Measurements from ENCODE around the gene POLR3G.

DNA sequence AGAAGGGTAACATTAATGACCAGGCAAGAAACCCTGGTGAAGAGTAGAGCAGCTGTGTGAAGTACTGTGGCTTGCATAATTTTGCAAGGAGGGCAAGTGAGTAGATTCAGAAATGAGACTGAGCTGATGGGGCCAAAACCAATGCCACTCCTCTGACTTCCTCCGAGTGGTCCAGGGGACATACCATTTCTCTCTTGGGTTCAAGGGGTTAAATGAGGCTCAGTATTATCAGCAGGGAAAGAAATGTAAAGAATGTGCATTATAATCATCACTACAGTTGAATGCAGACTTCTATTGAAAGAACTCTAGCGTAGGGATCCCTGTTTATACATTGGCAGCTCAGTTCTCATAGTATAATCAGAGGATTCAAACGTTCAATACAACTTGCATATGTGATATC lies 9.9 kb downstream of the POLR3G start:
- TF ChIP-seq, protein P1, sequence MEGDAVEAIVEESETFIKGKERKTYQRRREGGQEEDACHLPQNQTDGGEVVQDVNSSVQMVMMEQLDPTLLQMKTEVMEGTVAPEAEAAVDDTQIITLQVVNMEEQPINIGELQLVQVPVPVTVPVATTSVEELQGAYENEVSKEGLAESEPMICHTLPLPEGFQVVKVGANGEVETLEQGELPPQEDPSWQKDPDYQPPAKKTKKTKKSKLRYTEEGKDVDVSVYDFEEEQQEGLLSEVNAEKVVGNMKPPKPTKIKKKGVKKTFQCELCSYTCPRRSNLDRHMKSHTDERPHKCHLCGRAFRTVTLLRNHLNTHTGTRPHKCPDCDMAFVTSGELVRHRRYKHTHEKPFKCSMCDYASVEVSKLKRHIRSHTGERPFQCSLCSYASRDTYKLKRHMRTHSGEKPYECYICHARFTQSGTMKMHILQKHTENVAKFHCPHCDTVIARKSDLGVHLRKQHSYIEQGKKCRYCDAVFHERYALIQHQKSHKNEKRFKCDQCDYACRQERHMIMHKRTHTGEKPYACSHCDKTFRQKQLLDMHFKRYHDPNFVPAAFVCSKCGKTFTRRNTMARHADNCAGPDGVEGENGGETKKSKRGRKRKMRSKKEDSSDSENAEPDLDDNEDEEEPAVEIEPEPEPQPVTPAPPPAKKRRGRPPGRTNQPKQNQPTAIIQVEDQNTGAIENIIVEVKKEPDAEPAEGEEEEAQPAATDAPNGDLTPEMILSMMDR (IDR thresholded peaks at IDR 0.05): no peak
- TF ChIP-seq POLR2A (IDR thresholded peaks at IDR 0.05): no peak

Measured in right lobe of liver (tissue), 4 donors.